ENCODE data around the gene ZDHHC16.
A peak's percentile ranks its signal among the peaks of the same experiment; 100 is the strongest.
"Not testable (repeated sequence)": the region's sequence is repeated elsewhere in the genome, so short reads cannot be mapped to it uniquely, and the experiment has no call there.

Gene ZDHHC16

DNA sequence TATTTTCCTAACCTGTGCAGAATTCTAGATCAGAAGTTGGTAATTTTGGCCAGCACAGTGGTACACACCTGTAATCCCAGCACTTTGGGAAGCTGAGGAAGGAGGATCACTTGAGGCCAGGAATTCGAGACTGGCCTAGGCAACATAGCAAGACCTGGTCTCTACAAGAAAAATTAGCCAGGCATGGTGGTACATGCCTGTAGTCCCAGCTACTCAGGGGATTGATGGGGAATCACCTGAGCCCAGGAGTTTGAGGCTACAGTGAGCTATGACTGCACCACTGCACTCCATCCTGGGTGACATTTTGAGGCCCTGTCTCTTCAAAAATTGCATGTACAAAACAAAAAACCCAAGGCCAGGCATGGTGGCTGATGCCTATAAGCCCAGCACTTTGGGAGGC is 11.4 kb upstream of the ZDHHC16 start:
- no peak for DNase-seq (ENCODE audit: low read depth, low spot score)

DNA sequence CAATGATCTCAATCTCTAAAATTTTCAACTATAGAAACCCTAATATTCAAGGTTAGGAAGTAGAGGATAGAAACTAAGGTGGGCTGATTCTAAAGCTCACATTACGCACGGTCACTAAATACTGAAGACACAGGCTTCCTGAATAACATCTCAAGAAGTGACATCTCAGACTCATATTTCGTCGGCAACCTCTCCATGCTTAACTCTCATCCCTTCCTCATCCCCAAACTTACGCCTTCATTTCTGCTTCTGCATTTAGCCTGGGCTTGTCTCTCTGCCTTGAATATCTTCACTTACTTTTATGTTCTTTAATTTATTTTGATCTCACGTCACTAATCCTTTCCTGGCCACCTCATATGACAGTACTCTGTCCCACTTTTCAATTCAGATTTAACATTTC is 10.8 kb upstream of the ZDHHC16 start:
- no peak for DNase-seq (ENCODE audit: low read depth, low spot score)

DNA sequence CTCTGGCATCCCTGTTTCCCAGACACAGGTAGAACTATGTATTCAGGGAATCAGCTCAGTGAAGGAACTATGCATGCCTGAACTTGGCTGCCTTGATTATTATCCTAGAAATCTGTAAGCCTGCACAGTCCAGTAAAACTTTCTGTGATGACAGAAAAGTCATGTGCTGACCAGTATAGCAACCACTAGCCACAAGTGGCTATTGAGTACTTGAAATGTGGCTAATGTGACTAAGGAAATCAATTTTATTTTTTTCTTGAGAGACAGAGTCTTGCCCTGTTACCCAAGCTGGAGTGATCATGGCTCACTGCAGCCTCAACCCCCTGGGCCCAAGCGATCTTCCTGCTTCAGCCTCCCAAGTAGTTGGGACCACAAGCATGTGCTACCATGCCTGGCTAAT is 3.7 kb upstream of the ZDHHC16 start:
- no peak for DNase-seq (ENCODE audit: low read depth, low spot score)

DNA sequence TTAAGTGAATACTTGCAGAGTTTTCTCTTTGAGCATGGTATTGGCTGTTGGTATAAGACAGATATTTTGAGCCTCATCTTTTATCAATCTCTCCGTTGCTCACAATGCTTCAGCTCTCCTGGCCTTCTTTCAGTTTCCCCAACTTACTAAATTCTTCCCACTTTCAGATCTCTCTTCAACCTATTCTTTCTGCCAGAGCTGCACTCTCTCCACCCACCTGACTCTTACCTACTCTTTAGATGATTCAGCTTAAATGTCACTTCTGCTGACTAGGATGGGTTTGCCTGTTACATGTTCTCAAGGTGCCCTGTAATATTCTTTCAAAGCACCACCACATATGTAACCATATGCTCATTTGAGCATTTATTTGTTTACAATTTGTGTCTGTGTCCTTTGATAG is 1.8 kb upstream of the ZDHHC16 start:
- no peak for DNase-seq (ENCODE audit: low read depth, low spot score)

DNA sequence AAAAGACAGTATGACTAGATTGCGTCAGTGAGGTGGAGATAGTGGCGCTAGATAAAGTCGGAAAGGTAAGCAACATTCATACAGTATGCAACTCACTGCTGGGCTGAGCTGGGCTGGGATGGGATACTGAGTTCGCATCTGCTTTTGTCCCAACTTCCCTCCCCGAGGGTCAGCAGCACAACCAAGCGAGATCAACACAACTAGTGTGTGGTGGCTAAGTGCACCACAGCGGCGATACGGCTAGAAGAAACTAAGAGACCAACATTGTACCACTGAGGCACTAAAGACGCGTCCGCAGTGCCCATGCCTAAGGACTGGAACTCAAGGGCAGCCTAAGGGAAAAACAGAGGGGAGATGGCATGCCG is 636 bp upstream of the ZDHHC16 start:
- DNase-seq (ENCODE audit: low read depth, low spot score), result no peak

DNA sequence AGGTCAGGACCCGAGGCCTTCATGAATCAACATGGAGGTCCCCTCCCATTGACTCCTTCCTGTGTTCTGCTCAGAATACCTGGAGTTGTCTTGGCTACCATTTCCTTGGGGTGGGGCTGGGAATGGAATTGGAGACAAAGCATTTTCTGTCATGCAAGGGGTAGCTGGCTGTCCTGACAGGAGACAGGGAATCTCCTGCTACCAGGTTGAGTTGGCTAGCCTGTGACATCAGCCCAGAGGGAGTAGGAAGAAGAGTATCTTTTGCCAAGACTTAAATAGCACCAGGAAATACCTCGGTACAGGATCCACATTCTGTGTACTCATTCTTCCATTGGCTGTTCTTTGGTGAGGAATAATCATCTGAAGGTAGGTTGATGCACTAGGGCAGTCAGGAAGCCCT is 4.9 kb downstream of the ZDHHC16 start:
- DNase-seq (ENCODE audit: low read depth, low spot score), result no peak

DNA sequence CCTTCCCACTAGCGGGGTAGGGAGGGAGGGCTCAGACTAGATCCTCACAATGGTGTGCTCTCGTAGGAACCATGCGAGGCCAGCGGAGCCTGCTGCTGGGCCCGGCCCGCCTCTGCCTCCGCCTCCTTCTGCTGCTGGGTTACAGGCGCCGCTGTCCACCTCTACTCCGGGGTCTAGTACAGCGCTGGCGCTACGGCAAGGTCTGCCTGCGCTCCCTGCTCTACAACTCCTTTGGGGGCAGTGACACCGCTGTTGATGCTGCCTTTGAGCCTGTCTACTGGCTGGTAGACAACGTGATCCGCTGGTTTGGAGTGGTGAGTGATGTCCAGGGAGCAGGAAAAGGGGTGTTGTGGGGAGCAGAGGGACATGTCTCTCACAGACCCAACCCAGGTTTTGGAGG is 5.6 kb downstream of the ZDHHC16 start:
- DNase-seq (ENCODE audit: low read depth, low spot score), result no peak

DNA sequence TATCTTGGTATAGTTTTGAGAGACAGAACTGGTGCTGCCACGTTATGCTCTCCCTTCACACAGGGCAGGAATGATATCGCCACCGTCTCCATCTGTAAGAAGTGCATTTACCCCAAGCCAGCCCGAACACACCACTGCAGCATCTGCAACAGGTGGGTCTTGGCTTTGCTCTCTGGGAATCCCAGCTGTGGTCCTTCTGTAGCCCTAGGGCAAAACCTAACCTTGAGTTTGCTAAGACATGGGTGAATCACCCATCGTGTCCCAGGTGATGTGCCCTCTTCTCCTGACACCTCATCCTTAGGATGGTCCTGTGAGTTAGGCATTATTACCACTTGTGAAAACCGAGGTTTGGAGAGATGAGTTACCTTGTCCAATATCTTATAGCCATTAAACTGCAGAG is 6.4 kb downstream of the ZDHHC16 start:
- DNase-seq (ENCODE audit: low read depth, low spot score), result no peak

DNA sequence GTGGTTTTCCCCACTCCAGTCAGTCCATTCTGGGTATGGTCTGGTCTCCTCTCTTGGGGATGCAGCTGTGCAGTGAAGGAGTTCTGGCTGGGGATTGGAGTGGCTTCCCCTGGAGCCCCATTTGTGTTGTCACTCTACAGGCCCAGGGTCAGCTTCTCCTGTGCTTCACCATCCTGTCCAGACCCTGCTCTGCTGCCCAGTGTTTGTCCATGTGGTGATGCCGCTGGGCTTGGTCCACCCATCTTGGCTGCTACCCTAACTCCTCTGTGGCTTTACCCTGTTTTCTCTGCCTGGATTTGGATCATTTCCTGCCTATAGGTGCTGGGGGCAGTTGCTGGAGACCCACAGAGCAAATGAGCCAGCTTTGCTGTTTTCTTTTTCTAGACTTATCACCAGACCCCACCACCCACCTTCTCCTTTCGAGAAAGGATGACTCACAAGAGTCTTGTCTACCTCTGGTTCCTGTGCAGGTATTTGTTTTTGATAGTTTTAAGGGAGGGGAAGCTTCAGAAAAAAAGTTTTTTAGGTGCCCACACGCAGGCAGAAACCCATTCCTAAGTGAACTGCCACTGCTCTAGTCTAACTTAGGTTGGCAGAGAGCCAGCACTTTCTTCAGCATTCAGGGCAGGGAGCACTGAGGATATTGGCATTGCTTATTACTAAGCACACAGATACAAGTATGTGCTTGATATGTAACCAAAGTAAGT is 8.5 kb downstream of the ZDHHC16 start:
- peak; percentile 57 for DNase-seq (ENCODE audit: low read depth, low spot score)

DNA sequence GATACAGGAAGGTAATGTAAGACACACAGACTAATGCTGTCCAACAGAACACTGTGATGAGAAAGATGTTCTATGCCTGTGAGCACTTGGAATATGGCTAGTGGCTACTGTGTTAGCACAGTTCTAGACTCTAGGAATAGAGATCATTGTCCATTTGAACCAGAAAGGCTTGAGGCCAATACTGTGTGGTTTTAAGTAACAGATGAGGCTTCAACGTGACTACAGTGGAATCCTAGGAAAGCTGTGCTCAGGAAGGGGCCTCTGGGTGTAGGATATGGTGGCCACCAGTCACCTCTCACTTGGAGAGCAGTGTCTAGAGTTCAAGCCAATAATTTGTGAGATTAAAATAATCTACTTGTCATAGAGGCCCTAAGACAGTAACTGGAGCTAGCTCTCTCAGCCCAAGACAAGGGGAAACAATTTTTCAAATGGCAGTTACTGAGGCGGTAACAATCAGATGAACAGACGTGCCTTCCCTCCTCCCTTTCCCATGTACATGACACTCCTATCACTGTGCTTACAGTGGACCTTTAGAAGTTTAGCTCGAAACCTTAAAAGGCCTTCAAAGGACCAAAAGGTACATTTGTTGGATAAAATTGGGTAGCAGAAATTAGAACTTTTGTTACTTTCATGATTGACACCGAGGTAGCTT is 10.2 kb downstream of the ZDHHC16 start:
- DNase-seq (ENCODE audit: low read depth, low spot score), result peak; percentile 30

DNA sequence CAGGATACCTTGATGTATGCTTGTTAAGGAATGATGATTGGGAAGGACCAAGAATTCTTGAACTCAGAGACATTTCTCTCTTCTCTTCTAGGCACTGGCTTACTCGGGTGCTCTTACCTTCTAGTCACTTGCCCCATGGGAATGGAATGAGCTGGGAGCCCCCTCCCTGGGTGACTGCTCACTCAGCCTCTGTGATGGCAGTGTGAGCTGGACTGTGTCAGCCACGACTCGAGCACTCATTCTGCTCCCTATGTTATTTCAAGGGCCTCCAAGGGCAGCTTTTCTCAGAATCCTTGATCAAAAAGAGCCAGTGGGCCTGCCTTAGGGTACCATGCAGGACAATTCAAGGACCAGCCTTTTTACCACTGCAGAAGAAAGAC is 10.7 kb downstream of the ZDHHC16 start:
- DNase-seq (ENCODE audit: low read depth, low spot score), result no peak

DNA sequence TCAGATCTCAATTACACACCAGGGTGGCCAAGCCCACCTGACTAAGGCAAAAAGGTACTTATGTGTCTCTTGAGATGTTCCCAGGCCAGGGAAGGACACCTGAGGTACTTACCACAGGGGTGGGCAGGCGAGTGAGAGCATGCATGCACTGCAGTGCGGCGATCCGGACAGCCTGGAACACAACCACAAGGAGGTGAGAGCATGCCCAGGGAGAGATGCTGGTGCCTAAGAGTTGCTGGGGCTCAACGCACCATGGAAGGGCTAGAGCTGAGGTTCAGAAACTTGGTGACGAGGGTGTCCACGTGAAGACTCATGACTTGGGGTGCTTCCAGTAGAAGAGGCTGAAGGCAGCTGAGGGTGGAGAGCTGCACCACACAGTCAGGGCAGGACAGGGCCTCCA is 13.1 kb downstream of the ZDHHC16 start:
- DNase-seq (ENCODE audit: low read depth, low spot score), result no peak

DNA sequence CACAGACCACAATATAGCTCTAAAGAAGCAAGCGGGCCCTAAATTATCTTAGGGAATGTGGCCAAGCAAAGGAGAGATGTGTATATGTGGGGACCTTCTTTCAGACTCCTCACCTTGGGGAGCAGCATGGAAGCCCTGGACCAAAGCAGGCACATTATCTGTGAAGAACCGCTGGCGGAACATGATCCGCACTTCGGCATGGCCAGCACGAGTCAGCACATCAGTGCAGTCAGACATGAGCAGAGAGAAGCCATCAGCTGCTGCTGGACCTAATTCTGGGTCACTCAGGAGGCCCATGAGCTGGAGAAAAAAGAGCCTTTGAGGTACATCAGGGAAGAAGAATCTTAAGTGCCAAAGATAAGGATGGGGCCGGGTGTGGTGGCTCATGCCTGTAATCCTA is 14.0 kb downstream of the ZDHHC16 start:
- DNase-seq (ENCODE audit: low read depth, low spot score), result no peak

DNA sequence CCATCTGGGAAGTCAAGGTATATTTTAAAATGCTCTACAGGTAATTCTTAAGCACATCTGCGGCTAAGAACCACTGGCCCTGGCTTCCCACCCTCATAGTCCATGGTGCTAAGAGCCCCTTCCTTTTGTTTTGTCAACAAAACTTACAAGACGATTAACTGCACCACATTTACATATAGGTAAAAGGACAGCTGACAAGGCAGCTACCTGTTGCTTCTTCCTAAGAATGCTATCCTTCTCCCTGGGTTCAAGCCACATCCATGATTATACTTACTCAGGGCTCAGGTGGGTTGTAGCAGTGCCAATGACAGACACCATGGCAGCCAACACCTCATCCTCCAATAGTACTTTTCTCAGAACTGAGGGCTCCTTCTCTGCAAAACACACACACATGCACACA is 16.3 kb downstream of the ZDHHC16 start:
- DNase-seq (ENCODE audit: low read depth, low spot score), result no peak

DNA sequence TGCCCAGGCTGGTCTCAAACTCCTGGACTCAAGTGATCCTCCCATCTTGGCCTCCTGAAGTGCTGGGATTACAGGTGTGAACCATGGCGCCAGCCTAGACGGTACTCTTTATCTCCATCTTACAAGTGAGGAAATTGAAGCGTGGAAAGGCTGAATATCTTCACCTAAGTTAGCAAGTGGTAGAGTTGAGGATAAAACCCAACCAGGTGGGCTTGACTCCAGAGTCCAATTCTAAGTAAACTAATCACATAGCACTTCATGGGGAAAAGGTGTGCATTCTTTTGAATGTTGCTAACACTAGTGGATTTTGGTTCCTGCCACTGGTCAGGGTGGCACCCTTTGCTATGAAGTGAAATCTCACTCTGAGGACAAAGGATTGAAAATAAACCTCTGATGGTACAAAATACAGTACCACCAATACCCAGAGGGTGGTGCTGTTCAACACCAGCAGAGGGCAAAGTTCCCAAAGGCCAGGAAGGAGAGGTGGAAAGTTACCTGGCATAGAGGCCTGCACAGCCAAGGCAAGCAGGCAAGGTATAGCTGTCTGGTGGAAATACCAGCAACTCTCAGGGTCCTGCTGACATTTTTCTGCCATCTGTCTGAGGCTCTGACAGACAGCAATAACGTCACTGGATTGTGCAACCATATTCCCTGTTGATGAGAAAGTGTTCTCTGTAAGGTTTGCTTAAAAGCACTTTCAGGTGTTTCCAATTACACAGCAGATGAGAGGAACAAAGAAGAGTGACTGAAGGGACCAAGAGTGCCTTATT is 17.6 kb downstream of the ZDHHC16 start:
- peak; percentile 75 for DNase-seq (ENCODE audit: low read depth, low spot score)

DNA sequence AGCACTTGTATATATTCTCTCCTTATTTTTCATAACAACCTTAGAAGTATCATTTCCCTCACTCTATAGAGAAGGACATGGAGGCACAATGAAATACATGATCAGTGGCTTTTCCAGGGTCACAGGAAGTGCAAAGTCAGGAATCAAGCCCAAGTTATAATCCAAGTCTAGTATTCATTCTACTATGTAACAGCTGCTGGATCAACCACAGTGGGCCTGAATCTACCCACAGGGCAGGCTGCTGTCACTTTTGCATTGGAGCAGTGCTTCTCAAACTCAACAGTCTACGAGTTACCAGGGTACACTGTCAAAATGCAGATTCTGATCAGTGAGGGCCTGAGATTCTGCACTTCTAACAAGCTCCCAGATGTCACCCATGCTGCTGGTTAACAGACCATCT is 18.3 kb downstream of the ZDHHC16 start:
- no peak for DNase-seq (ENCODE audit: low read depth, low spot score)

DNA sequence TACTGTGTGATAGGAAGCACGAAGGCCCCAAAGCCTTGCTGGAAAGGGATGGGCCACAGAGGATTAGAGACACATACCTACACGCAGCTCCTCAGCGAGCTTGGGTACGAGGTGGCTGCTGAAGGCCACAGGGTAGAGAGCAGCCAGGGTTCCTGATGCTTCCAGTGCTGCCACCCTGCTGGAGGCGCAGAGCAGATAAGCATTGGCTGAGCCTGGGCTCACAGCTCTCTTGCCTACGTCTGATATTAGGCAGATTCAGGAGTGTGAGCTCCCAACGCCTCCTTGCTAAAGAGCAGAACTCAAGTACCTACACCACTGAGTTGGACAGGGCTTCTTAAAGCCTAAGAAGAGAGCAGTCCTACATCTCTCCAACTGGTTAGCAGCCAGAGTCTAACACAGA is 20.0 kb downstream of the ZDHHC16 start:
- no peak for DNase-seq (ENCODE audit: low read depth, low spot score)

DNA sequence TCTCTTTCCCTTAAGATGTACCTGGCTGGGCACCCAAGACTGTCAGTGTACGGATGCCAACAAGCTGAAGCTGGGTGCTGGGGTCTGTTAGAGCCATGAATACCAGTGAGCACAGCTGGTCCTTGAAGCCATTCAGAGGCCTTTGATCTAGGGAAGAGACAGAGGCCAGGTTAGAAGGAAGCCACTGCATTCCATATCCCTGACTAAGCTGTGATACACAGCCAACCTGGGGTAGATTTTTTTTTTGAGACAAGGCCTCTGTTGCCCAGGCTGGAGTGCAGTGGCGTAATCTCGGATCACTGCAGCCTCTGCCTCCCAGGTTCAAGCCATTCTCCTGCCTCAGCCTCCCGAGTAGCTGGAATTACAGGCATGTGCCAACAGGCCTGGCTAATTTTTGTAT is 20.8 kb downstream of the ZDHHC16 start:
- peak; percentile 51 for DNase-seq (ENCODE audit: low read depth, low spot score)

DNA sequence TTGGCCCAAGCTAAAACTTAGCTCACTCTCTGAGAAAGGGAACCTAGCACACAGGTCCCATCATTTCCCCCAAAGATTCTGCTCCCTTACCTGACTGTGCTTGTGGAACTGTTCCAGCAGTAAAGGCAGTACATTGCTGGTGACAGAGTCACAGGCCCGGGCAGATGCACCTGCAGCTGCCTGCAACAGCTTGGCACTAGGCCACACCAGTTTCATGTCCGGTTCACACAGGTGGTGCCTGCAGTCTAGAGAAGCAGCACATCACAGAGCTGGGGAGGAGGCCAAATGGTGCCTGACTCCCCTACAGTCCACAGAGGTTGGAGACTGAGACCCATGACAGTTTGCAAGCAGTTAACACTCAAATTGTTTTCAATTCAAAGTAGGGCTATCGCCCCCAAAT is 22.2 kb downstream of the ZDHHC16 start:
- no peak for DNase-seq (ENCODE audit: low read depth, low spot score)

DNA sequence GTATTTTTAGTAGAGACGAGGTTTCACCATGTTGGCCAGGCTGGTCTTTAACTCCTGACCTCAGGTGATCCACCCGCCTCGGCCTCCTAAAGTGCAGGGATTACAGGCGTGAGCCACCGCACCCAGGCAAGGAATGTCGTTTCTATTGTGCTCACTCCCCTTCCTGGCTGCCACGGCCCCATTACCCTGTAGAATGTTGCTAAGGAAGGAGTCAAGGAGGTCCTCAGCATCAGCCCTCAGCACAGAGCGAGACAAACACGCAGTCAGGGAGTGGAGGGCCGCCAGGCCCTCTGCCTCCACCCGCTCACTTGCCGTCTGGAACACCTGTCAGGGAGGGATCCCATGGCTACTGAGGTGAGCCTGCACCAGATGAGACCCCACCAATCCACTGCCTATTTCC is 22.8 kb downstream of the ZDHHC16 start:
- DNase-seq (ENCODE audit: low read depth, low spot score), result not testable (repeated sequence)

DNA sequence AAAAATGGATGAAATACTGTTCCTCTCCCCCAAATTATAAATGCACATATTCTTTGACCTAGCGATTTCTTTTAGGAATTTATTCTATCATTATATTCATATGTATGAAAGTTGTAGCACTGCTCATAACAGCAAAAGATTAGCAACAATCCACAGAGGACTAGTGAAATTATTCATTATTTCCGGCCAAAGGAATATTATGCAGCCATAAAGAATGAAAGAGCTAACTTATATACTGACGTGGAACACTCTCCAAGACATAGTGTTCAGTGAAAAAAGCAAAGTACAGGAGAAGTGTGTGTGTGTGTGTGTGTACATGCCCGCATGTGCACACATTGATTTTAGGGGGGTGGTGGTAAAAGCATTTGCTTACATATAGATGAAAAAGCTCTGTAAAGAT is 28.9 kb downstream of the ZDHHC16 start:
- no peak for DNase-seq (ENCODE audit: low read depth, low spot score)

DNA sequence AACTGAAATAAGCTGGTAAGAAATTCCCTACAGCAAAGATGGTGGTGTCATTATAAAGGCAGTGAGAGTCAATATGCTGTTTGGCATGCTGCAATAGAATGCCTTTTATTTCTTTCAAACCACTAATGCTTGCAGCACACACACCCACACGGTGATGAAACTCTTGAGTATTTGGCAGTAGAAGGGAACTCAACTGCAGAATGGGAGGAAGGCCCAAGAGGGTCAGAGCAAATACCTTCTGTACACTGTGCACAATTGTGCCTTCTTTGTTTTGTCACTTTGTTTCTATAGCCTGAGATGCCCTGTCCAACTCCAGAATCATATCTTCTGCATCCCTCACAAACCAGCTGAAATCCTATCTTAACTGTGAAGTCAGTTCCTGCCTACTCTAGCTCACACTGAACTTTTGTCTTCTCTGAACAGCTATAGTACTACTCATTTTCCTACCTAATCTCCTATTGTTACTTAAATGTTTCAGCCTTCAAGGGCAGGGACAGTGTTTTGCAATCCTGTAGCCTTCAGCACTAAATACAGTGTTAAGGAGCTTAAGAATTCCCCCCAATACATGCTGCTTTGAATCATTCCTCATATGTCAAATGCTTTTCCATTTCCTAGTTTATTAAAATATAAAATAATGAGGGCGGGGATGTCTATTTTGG is 30.1 kb downstream of the ZDHHC16 start:
- peak; percentile 79 for DNase-seq (ENCODE audit: low read depth, low spot score)

DNA sequence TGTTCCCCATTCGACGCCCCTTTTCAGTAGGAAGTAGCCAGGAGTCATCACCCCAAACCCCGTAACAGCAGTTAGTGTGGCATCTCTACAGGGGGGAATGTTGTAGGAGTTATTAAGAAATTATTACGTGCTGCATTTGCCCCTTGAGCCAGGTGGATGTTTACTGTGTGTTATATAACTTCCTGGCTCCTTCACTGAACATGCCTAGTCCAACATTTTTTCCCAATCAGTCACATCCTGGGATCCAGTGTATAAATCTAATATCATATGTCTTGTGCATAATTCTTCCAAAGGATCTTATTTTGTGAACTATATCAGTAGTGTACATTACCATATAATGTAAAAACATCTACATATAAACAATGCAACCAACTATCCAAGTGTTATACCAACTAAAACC is 33.4 kb downstream of the ZDHHC16 start:
- not testable (repeated sequence) for DNase-seq (ENCODE audit: low read depth, low spot score)
